Measurements from ENCODE around the gene SLIT1.

GRCh38 chr10:97096261-97097083, 89.3 kb downstream of the SLIT1 start:
- TF ChIP-seq NFRKB (IDR thresholded peaks at IDR 0.05) (no peak), FOXK2 (IDR thresholded peaks at IDR 0.05) (no peak), HDGF (IDR thresholded peaks at IDR 0.05; ENCODE audit: borderline replicate concordance) (no peak), ZNF384 (IDR thresholded peaks at IDR 0.05) (no peak), SP1 (IDR thresholded peaks at IDR 0.05) (no peak), SUZ12 (IDR thresholded peaks at IDR 0.05) (no peak), TARDBP (IDR thresholded peaks at IDR 0.05) (no peak), CTBP1 (IDR thresholded peaks at IDR 0.05; ENCODE audit: borderline replicate concordance) (no peak), ARNT (IDR thresholded peaks at IDR 0.05) (no peak), PKNOX1 (IDR thresholded peaks at IDR 0.05) (no peak)
